H9 (cell line): ENCODE measurements around the gene DPYD. TPM values are rescaled to one million over a fixed set of nuclear protein-coding genes. Genes with fewer than 3 reads are reported as not detected.

Experiments used
- DNase-seq: peaks from one replicate; pipeline ENCODE4 v3.0.0-alpha.2; 2017
- H2AFZ ChIP-seq: one replicate; pipeline ENCODE4 v1.6.1; 2013; ENCODE audit warnings: mild to moderate bottlenecking, low read length, control low read depth, moderate library complexity
- H2AK5ac ChIP-seq: 2 replicates; pipeline ENCODE4 v1.6.1; 2013; ENCODE audit warnings: low read length, control low read depth, mixed read lengths; ENCODE audit not compliant: insufficient read length
- H2BK120ac ChIP-seq: one replicate; pipeline ENCODE4 v1.6.1; 2013; ENCODE audit warnings: low read depth, mild to moderate bottlenecking, low read length, control low read depth, inconsistent platforms; ENCODE audit not compliant: poor library complexity, severe bottlenecking
- H2BK12ac ChIP-seq: 2 replicates; pipeline ENCODE4 v1.6.1; 2013; ENCODE audit warnings: low read length, control low read depth, mixed read lengths, low read depth; ENCODE audit not compliant: insufficient read length
- H2BK15ac ChIP-seq: 2 replicates; pipeline ENCODE4 v1.6.1; 2013; ENCODE audit warnings: low read depth, low read length, control low read depth
- H2BK20ac ChIP-seq: one replicate; pipeline ENCODE4 v1.6.1; 2013; ENCODE audit warnings: low read depth, mild to moderate bottlenecking, low read length, control low read depth, inconsistent platforms; ENCODE audit not compliant: poor library complexity, severe bottlenecking
- H2BK5ac ChIP-seq: 2 replicates; pipeline ENCODE4 v1.6.1; 2013; ENCODE audit warnings: low read length, control low read depth, mixed read lengths; ENCODE audit not compliant: insufficient read length
- H3K14ac ChIP-seq: 2 replicates; pipeline ENCODE4 v1.6.1; 2013; ENCODE audit warnings: low read length, control low read depth; ENCODE audit not compliant: insufficient read depth
- H3K18ac ChIP-seq: 2 replicates; pipeline ENCODE4 v1.6.1; 2013; ENCODE audit warnings: low read depth, mild to moderate bottlenecking, mixed read lengths, low read length, control low read depth; ENCODE audit not compliant: insufficient read length
- H3K23ac ChIP-seq: 2 replicates; pipeline ENCODE4 v1.6.1; 2013; ENCODE audit warnings: low read length, control low read depth, mixed read lengths, low read depth; ENCODE audit not compliant: insufficient read length
- H3K23me2 ChIP-seq: 2 replicates; pipeline ENCODE4 v1.6.1; 2013; ENCODE audit warnings: low read depth, mild to moderate bottlenecking, mixed read lengths, low read length, control low read depth; ENCODE audit not compliant: insufficient read length, poor library complexity, severe bottlenecking
- H3K27ac ChIP-seq: 2 replicates; pipeline ENCODE4 v1.5.1; 2013; ENCODE audit warnings: low read length, control low read depth, mixed read lengths, low read depth; ENCODE audit not compliant: insufficient read length
- H3K27me3 ChIP-seq: 2 replicates; pipeline ENCODE4 v1.6.1; 2013; ENCODE audit warnings: low read length, control low read depth, inconsistent platforms; ENCODE audit not compliant: insufficient read depth
- H3K4ac ChIP-seq: 2 replicates; pipeline ENCODE4 v1.6.1; 2013; ENCODE audit warnings: low read depth, mild to moderate bottlenecking, control low read depth, inconsistent platforms, low read length, moderate library complexity
- H3K4me1 ChIP-seq: 2 replicates; pipeline ENCODE4 v1.6.1; 2013; ENCODE audit warnings: low read length, control low read depth, inconsistent platforms; ENCODE audit not compliant: insufficient read depth
- H3K4me2 ChIP-seq: 2 replicates; pipeline ENCODE4 v1.6.1; 2013; ENCODE audit warnings: low read length, control low read depth, mixed read lengths; ENCODE audit not compliant: insufficient read length, insufficient read depth
- H3K56ac ChIP-seq: 2 replicates; pipeline ENCODE4 v1.6.1; 2013; ENCODE audit warnings: low read depth, mild to moderate bottlenecking, mixed read lengths, low read length, control low read depth; ENCODE audit not compliant: insufficient read length
- H3K79me1 ChIP-seq: 2 replicates; pipeline ENCODE4 v1.6.1; 2013; ENCODE audit warnings: low read depth, mild to moderate bottlenecking, moderate library complexity, low read length, control low read depth, inconsistent platforms; ENCODE audit not compliant: insufficient read depth, poor library complexity, severe bottlenecking
- H3K79me2 ChIP-seq: 2 replicates; pipeline ENCODE4 v1.6.1; 2013; ENCODE audit warnings: low read length, control low read depth, inconsistent platforms; ENCODE audit not compliant: insufficient read depth
- H3K9ac ChIP-seq: 2 replicates; pipeline ENCODE4 v1.6.1; 2013; ENCODE audit warnings: low read length, control low read depth, mixed read lengths; ENCODE audit not compliant: insufficient read length; ENCODE audit errors: extremely low read depth
- H3K9me3 ChIP-seq: one replicate; pipeline ENCODE4 v1.6.1; 2013; ENCODE audit warnings: low read depth, low read length, inconsistent platforms; ENCODE audit not compliant: control insufficient read depth
- H3T11ph ChIP-seq: one replicate; pipeline ENCODE4 v1.6.1; 2013; ENCODE audit warnings: mild to moderate bottlenecking, low read length, control low read depth, inconsistent platforms
- H4K20me1 ChIP-seq: one replicate; pipeline ENCODE4 v1.6.1; 2013; ENCODE audit not compliant: control insufficient read depth, insufficient read length, insufficient read depth
- H4K5ac ChIP-seq: 2 replicates; pipeline ENCODE4 v1.6.1; 2013; ENCODE audit warnings: low read depth, mild to moderate bottlenecking, mixed read lengths, low read length, control low read depth; ENCODE audit not compliant: insufficient read length
- H4K8ac ChIP-seq: replicated peaks from 2 replicates; pipeline ENCODE4 v1.6.1; 2013; ENCODE audit warnings: low read length, control low read depth, mixed read lengths, low read depth; ENCODE audit not compliant: insufficient read length
- H4K91ac ChIP-seq: 2 replicates; pipeline ENCODE4 v1.6.1; 2013; ENCODE audit warnings: low read depth, mild to moderate bottlenecking, moderate library complexity, mixed read lengths, low read length, control low read depth; ENCODE audit not compliant: insufficient read length
- H3K27ac Mint-ChIP-seq, 3 experiments: 2 replicates in 2 of 3; 3 replicates in 1 of 3; pipeline ENCODE4 v1.8.0; 2020 to 2021; ENCODE audit warnings: mixed read lengths in 3 of 3, mild to moderate bottlenecking in 1 of 3, moderate library complexity in 1 of 3
- H3K27me3 Mint-ChIP-seq: 2 replicates; pipeline ENCODE4 v1.8.0; 2021; ENCODE audit warnings: low read depth, mild to moderate bottlenecking, moderate library complexity, mixed read lengths
- H3K36me3 Mint-ChIP-seq, 3 experiments: 2 replicates in 2 of 3; 3 replicates in 1 of 3; pipeline ENCODE4 v1.8.0; 2020 to 2021; ENCODE audit warnings: low read depth in 3 of 3, mixed read lengths in 3 of 3; ENCODE audit not compliant: insufficient read depth in 1 of 3
- H3K4me1 Mint-ChIP-seq, 2 experiments: 2 replicates each; pipeline ENCODE4 v1.8.0; 2020; ENCODE audit warnings: mixed read lengths in 2 of 2
- H3K4me3 Mint-ChIP-seq, 2 experiments: 2 replicates in 1 of 2; 3 replicates in 1 of 2; pipeline ENCODE4 v1.8.0; 2020 to 2021; ENCODE audit warnings: mild to moderate bottlenecking in 2 of 2, mixed read lengths in 2 of 2, moderate library complexity in 1 of 2
- H3K9me3 Mint-ChIP-seq, 2 experiments: 2 replicates in 1 of 2; 3 replicates in 1 of 2; pipeline ENCODE4 v1.8.0; 2020; ENCODE audit warnings: mild to moderate bottlenecking in 2 of 2, mixed read lengths in 2 of 2, moderate library complexity in 1 of 2
- WGBS: extraction: QIAGEN DNeasy Blood & Tissue Kit; methylation state at CpG from one replicate; pipeline ENCODE4 v1.1.7; 2013; ENCODE audit warnings: missing lambda C conversion rate, low lambda C conversion rate, mixed read lengths; ENCODE audit not compliant: insufficient read length; ENCODE audit errors: extremely low coverage; 5-methylcytosine and 5-hydroxymethylcytosine counted together
- total RNA-seq: library from RNA; stranded (reverse); gene quantifications from 2 replicates; pipeline ENCODE4 v1.2.1, GENCODE V29; 2021
- TF ChIP-seq, protein P1 (sequence below): fragments of 200-600 bp; sonication (generic); conservative IDR thresholded peaks from 3 replicates; pipeline ENCODE4 v1.8.0; 2021; ENCODE audit warnings: antibody characterized with exemption, mild to moderate bottlenecking

Gene DPYD
- total RNA-seq, 1 experiment from 2014 or later: 0.37 TPM

GRCh38 chr1:97634758-97635157 lies 286.1 kb downstream of the DPYD start:
- H2BK20ac ChIP-seq: no peak overlapping the region
- no peak overlapping the region for H3K27ac ChIP-seq
- H3K36me3 Mint-ChIP-seq: no peaks in the 10 kb centered on the region
- no peaks in the 10 kb centered on the region for H3K27me3 ChIP-seq
- no peak overlapping the region for H3K4me2 ChIP-seq
- H3K4me1 ChIP-seq: no peaks in the 10 kb centered on the region
- H3K79me2 ChIP-seq: no peaks in the 10 kb centered on the region
- no peak overlapping the region for H3K27ac Mint-ChIP-seq
- no peak overlapping the region for H3K23ac ChIP-seq
- H2BK15ac ChIP-seq: no peak overlapping the region
- no peak overlapping the region for H3K14ac ChIP-seq
- H3K18ac ChIP-seq: no peak overlapping the region
- no peak overlapping the region for H3K4me3 Mint-ChIP-seq
- H3K9me3 Mint-ChIP-seq: no peaks in the 10 kb centered on the region
- no peak overlapping the region for H4K5ac ChIP-seq
- no peak overlapping the region for H2BK5ac ChIP-seq
- H4K91ac ChIP-seq: no peak overlapping the region
- H2AK5ac ChIP-seq: no peak overlapping the region
- DNase-seq: no peak
- WGBS: no CpG with 5 or more reads among the region's 2 CpGs
- H4K20me1 ChIP-seq: no peaks in the 10 kb centered on the region
- no peak overlapping the region for H2AFZ ChIP-seq
- no peak overlapping the region for H2BK12ac ChIP-seq
- no peak overlapping the region for H3K9ac ChIP-seq
- H3K27me3 Mint-ChIP-seq: no peaks in the 10 kb centered on the region
- H3K56ac ChIP-seq: no peak overlapping the region
- no peak overlapping the region for H3K4ac ChIP-seq
- TF ChIP-seq, protein P1, sequence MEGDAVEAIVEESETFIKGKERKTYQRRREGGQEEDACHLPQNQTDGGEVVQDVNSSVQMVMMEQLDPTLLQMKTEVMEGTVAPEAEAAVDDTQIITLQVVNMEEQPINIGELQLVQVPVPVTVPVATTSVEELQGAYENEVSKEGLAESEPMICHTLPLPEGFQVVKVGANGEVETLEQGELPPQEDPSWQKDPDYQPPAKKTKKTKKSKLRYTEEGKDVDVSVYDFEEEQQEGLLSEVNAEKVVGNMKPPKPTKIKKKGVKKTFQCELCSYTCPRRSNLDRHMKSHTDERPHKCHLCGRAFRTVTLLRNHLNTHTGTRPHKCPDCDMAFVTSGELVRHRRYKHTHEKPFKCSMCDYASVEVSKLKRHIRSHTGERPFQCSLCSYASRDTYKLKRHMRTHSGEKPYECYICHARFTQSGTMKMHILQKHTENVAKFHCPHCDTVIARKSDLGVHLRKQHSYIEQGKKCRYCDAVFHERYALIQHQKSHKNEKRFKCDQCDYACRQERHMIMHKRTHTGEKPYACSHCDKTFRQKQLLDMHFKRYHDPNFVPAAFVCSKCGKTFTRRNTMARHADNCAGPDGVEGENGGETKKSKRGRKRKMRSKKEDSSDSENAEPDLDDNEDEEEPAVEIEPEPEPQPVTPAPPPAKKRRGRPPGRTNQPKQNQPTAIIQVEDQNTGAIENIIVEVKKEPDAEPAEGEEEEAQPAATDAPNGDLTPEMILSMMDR: no peak
- H3T11ph ChIP-seq: no peak overlapping the region
- no peak overlapping the region for H2BK120ac ChIP-seq
- H3K4me1 Mint-ChIP-seq: peaks cover 0 to 5% of the 10 kb centered on the region in 2 experiments; a peak in 2 of 4 replicates
- H3K9me3 ChIP-seq: no peaks in the 10 kb centered on the region
- no peaks in the 10 kb centered on the region for H3K23me2 ChIP-seq
- no peak overlapping the region for H4K8ac ChIP-seq
- no peaks in the 10 kb centered on the region for H3K79me1 ChIP-seq
